ENCODE data around the gene NME3. TPM values are rescaled to one million over a fixed set of nuclear protein-coding genes. Genes with fewer than 3 reads are reported as not detected.

The NME3 gene
- total RNA-seq, 2 donors from 2014 or later, result 35.7 to 43.4 TPM

GRCh38 chr16:1794908-1795666 is 23.7 kb upstream of the NME3 start:
- ATAC-seq (no peak), DNase-seq (peak; percentile 8)
- intact Hi-C loops (cut with DNase I), result no loop called here

GRCh38 chr16:1794221-1794871 is 23.0 kb upstream of the NME3 start:
- intact Hi-C loops (cut with DNase I), result no loop called here
- ATAC-seq (peak; percentile 3 to 7), DNase-seq (peak; percentile 16)

- intact Hi-C loops (cut with DNase I), result no loop called here
- DNase-seq (peak; percentile 12), ATAC-seq (peak; percentile 4 to 5)
Observed at GRCh38 chr16:1793578-1794220, 22.4 kb upstream of the NME3 start, which contains the start of gene IGFALS. IGFALS (minus strand) TSS chr16:1793705; CDS start chr16:1793652, 53 bp downstream.

- intact Hi-C loops (cut with DNase I), result no loop called here
- ATAC-seq, result no peak
Observed at GRCh38 chr16:1792836-1793577, 21.7 kb upstream of the NME3 start.

GRCh38 chr16:1791943-1792812 is 20.8 kb upstream of the NME3 start:
- no peak for ATAC-seq
- DNase-seq, result peak; percentile 20
- intact Hi-C loops (cut with DNase I), result no loop called here

More at GRCh38 chr16:1792836-1793577, 21.7 kb upstream of the NME3 start:
- peak; percentile 14 for DNase-seq

- ATAC-seq (no peak), DNase-seq (peak; percentile 20)
- intact Hi-C loops (cut with DNase I), result no loop called here
Observed at GRCh38 chr16:1791256-1791942, 20.1 kb upstream of the NME3 start.

- ATAC-seq, result no peak
- DNase-seq, result peak; percentile 23
- intact Hi-C loops (cut with DNase I), result no loop called here
Observed at GRCh38 chr16:1790611-1791255, 19.4 kb upstream of the NME3 start.

- intact Hi-C loops (cut with DNase I), result no loop called here
- ATAC-seq, result no peak
Observed at GRCh38 chr16:1790261-1790610, 18.9 kb upstream of the NME3 start.

GRCh38 chr16:1789643-1790045 is 18.3 kb upstream of the NME3 start:
- intact Hi-C loops (cut with DNase I), result no loop called here
- DNase-seq, result peak; percentile 22
- no peak for ATAC-seq

More at GRCh38 chr16:1790261-1790610, 18.9 kb upstream of the NME3 start:
- no peak for DNase-seq

- DNase-seq (peak; percentile 13), ATAC-seq (no peak)
- intact Hi-C loops (cut with DNase I), result no loop called here
Observed at GRCh38 chr16:1788708-1789100, 17.4 kb upstream of the NME3 start.

- peak; percentile 19 for DNase-seq
- intact Hi-C loops (cut with DNase I), result no loop called here
- no peak for ATAC-seq
Observed at GRCh38 chr16:1788095-1788707, 16.9 kb upstream of the NME3 start.

- no peak for ATAC-seq
- peak; percentile 14 for DNase-seq
- intact Hi-C loops (cut with DNase I), result no loop called here
Observed at GRCh38 chr16:1787322-1788094, 16.2 kb upstream of the NME3 start.

- intact Hi-C loops (cut with DNase I), result no loop called here
- ATAC-seq (no peak), DNase-seq (peak; percentile 10)
Observed at GRCh38 chr16:1787056-1787321, 15.6 kb upstream of the NME3 start.

- intact Hi-C loops (cut with DNase I), result no loop called here
- ATAC-seq (no peak), DNase-seq (peak; percentile 22)
Observed at GRCh38 chr16:1786242-1787055, 15.1 kb upstream of the NME3 start.

GRCh38 chr16:1785846-1786170 is 14.5 kb upstream of the NME3 start:
- DNase-seq (peak; percentile 7), ATAC-seq (no peak)
- intact Hi-C loops (cut with DNase I), result no loop called here
